ENCODE data around the gene PNMA6E. TPM values are rescaled to one million over a fixed set of nuclear protein-coding genes. Genes with fewer than 3 reads are reported as not detected.

PNMA6E gene
- total and polyA plus RNA-seq, 2 experiments from 2014 or later, result not detected

DNA sequence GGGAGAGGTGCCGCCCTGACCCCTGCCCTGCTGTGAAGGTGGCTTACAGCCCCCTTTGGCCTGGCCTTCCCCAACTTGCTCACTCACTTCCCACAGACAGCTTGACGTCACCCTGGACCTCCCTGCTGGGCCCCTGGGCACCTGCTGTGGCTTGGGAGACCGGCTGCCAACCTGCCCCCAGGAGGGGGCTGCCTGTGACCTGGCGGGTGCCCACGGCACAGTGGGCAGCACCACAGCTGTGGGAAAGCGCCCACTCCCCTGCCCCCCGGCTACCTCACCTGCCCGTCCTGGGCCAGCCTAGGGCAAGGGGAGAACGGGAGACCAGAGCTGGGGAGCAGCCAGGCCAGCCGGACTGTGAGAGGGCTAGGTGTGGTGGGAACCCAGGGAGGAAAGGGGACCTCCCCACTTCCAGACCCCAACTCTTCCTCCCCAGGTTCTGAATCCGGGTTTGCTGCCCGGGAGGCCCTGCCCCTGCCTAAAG lies 7.8 kb upstream of the PNMA6E start (continued):
- TF ChIP-seq, protein P1, sequence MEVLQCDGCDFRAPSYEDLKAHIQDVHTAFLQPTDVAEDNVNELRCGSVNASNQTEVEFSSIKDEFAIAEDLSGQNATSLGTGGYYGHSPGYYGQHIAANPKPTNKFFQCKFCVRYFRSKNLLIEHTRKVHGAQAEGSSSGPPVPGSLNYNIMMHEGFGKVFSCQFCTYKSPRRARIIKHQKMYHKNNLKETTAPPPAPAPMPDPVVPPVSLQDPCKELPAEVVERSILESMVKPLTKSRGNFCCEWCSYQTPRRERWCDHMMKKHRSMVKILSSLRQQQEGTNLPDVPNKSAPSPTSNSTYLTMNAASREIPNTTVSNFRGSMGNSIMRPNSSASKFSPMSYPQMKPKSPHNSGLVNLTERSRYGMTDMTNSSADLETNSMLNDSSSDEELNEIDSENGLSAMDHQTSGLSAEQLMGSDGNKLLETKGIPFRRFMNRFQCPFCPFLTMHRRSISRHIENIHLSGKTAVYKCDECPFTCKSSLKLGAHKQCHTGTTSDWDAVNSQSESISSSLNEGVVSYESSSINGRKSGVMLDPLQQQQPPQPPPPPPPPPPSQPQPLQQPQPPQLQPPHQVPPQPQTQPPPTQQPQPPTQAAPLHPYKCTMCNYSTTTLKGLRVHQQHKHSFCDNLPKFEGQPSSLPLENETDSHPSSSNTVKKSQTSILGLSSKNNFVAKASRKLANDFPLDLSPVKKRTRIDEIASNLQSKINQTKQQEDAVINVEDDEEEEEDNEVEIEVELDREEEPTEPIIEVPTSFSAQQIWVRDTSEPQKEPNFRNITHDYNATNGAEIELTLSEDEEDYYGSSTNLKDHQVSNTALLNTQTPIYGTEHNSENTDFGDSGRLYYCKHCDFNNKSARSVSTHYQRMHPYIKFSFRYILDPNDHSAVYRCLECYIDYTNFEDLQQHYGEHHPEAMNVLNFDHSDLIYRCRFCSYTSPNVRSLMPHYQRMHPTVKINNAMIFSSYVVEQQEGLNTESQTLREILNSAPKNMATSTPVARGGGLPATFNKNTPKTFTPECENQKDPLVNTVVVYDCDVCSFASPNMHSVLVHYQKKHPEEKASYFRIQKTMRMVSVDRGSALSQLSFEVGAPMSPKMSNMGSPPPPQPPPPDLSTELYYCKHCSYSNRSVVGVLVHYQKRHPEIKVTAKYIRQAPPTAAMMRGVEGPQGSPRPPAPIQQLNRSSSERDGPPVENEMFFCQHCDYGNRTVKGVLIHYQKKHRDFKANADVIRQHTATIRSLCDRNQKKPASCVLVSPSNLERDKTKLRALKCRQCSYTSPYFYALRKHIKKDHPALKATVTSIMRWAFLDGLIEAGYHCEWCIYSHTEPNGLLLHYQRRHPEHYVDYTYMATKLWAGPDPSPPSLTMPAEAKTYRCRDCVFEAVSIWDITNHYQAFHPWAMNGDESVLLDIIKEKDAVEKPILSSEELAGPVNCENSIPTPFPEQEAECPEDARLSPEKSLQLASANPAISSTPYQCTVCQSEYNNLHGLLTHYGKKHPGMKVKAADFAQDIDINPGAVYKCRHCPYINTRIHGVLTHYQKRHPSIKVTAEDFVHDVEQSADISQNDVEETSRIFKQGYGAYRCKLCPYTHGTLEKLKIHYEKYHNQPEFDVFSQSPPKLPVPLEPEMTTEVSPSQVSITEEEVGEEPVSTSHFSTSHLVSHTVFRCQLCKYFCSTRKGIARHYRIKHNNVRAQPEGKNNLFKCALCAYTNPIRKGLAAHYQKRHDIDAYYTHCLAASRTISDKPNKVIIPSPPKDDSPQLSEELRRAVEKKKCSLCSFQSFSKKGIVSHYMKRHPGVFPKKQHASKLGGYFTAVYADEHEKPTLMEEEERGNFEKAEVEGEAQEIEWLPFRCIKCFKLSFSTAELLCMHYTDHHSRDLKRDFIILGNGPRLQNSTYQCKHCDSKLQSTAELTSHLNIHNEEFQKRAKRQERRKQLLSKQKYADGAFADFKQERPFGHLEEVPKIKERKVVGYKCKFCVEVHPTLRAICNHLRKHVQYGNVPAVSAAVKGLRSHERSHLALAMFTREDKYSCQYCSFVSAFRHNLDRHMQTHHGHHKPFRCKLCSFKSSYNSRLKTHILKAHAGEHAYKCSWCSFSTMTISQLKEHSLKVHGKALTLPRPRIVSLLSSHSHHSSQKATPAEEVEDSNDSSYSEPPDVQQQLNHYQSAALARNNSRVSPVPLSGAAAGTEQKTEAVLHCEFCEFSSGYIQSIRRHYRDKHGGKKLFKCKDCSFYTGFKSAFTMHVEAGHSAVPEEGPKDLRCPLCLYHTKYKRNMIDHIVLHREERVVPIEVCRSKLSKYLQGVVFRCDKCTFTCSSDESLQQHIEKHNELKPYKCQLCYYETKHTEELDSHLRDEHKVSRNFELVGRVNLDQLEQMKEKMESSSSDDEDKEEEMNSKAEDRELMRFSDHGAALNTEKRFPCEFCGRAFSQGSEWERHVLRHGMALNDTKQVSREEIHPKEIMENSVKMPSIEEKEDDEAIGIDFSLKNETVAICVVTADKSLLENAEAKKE (CRISPR knock-in tag; IDR thresholded peaks at IDR 0.05), result no peak
- TF ChIP-seq, protein P2, sequence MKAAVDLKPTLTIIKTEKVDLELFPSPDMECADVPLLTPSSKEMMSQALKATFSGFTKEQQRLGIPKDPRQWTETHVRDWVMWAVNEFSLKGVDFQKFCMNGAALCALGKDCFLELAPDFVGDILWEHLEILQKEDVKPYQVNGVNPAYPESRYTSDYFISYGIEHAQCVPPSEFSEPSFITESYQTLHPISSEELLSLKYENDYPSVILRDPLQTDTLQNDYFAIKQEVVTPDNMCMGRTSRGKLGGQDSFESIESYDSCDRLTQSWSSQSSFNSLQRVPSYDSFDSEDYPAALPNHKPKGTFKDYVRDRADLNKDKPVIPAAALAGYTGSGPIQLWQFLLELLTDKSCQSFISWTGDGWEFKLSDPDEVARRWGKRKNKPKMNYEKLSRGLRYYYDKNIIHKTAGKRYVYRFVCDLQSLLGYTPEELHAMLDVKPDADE (IDR thresholded peaks at IDR 0.05), result no peak

DNA sequence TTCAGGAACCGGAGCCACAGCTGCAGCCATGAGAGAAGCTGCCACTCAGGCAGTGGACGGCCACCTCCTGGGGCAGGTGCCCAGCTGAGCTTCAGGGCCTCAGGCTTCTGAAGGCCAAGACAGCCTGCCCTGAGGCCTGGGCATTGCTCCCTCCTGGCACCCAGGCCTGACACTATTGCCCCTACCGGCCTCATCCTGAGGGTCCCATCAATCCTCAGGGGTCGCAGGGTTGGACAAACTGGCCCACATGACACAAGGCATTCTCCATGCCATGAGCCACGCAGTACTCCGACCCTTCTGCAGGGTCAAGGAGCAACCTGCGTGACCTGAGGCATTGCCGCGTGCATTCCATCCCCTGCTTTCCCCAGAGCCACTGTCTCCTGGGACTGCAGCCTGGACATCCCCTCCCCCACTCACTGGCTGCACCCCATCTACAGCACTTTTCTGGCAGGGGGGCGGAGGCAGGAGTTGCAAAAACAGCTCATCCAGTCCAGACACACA lies 7.1 kb upstream of the PNMA6E start:
- no peaks in the 10 kb centered on the region for H3K9me2 ChIP-seq (ENCODE audit: insufficient read depth)
- Mint-ChIP-seq H3K27ac (no peak overlapping the region), H3K4me1 (peaks cover 8% of the 10 kb centered on the region), H3K4me3 (no peak overlapping the region), H3K9me3 (no peaks in the 10 kb centered on the region; the same call in 2 of the 3 replicates), H3K36me3 (ENCODE audit: low read depth) (no peaks in the 10 kb centered on the region), H3K27me3 (ENCODE audit: insufficient read depth, low read depth, poor library complexity) (peaks cover 20% of the 10 kb centered on the region)
- H3K79me2 ChIP-seq (replicated peaks; ENCODE audit: insufficient read depth), result no peaks in the 10 kb centered on the region
- peaks cover 19% of the 10 kb centered on the region; the same call in 1 of the 2 replicates for H3K27me3 ChIP-seq (ENCODE audit: insufficient read depth)
- H3K36me3 ChIP-seq (ENCODE audit: insufficient read depth), result no peaks in the 10 kb centered on the region
- H3K4me3 ChIP-seq, result no peak overlapping the region
- ATAC-seq, result no peak
- no peak for DNase-seq (ENCODE audit: low spot score)
- H3K4me2 ChIP-seq, result no peak overlapping the region
- H2AFZ ChIP-seq, result no peak overlapping the region
- H3F3A ChIP-seq (replicated peaks; ENCODE audit: low read depth), result no peaks in the 10 kb centered on the region
- no peaks in the 10 kb centered on the region for H4K20me1 ChIP-seq (replicated peaks; ENCODE audit: insufficient read depth)
- H3K27ac ChIP-seq (ENCODE audit: low read depth), result no peak overlapping the region
- H3K4me1 ChIP-seq (ENCODE audit: insufficient read depth), result no peaks in the 10 kb centered on the region
- TF ChIP-seq CREB1 (CRISPR knock-in tag; IDR thresholded peaks at IDR 0.05; ENCODE audit: low read depth) (no peak), EZH2phosphoT487 (IDR thresholded peaks at IDR 0.05; ENCODE audit: unreplicated experiment) (no peak), NANOG (IDR thresholded peaks at IDR 0.05; ENCODE audit: borderline replicate concordance) (no peak), ZNF331 (CRISPR knock-in tag; IDR thresholded peaks at IDR 0.05; ENCODE audit: low read depth) (no peak)
- TF ChIP-seq, protein P3, sequence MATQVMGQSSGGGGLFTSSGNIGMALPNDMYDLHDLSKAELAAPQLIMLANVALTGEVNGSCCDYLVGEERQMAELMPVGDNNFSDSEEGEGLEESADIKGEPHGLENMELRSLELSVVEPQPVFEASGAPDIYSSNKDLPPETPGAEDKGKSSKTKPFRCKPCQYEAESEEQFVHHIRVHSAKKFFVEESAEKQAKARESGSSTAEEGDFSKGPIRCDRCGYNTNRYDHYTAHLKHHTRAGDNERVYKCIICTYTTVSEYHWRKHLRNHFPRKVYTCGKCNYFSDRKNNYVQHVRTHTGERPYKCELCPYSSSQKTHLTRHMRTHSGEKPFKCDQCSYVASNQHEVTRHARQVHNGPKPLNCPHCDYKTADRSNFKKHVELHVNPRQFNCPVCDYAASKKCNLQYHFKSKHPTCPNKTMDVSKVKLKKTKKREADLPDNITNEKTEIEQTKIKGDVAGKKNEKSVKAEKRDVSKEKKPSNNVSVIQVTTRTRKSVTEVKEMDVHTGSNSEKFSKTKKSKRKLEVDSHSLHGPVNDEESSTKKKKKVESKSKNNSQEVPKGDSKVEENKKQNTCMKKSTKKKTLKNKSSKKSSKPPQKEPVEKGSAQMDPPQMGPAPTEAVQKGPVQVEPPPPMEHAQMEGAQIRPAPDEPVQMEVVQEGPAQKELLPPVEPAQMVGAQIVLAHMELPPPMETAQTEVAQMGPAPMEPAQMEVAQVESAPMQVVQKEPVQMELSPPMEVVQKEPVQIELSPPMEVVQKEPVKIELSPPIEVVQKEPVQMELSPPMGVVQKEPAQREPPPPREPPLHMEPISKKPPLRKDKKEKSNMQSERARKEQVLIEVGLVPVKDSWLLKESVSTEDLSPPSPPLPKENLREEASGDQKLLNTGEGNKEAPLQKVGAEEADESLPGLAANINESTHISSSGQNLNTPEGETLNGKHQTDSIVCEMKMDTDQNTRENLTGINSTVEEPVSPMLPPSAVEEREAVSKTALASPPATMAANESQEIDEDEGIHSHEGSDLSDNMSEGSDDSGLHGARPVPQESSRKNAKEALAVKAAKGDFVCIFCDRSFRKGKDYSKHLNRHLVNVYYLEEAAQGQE (IDR thresholded peaks at IDR 0.05; ENCODE audit: unreplicated experiment), result no peak
